Activated CD4-positive, alpha-beta memory T cell treated with anti-CD3 and anti-CD28 coated beads for 36 hours (primary cell): ENCODE results near the gene ZNF69. TPM values are rescaled to one million over a fixed set of nuclear protein-coding genes. Genes with fewer than 3 reads are reported as not detected.
"Not testable (repeated sequence)": the region's sequence is repeated elsewhere in the genome, so short reads cannot be mapped to it uniquely, and the experiment has no call there.

ENCODE experiments used
- CTCF ChIA-PET: fragments of 350-600 bp; sonication (Branson Sonifier 250); formaldehyde crosslinking; loops from one replicate; lab custom pipeline; 2021; ENCODE audit warnings: antibody characterized with exemption, inconsistent platforms; lab: Charles Lee
- POLR2A ChIA-PET: fragments of 350-600 bp; sonication (Branson Sonifier 250); formaldehyde crosslinking; loops from one replicate; lab custom pipeline; 2021; ENCODE audit warnings: antibody characterized with exemption; lab: Charles Lee
- DNase-seq: peaks from one replicate; pipeline ENCODE4 v3.0.0-alpha.2; 2020
- H3K27ac Mint-ChIP-seq: one replicate; pipeline ENCODE4 v1.8.0; 2021; ENCODE audit warnings: mixed read lengths
- H3K27me3 Mint-ChIP-seq: one replicate; pipeline ENCODE4 v1.8.0; 2021; ENCODE audit warnings: mixed read lengths
- H3K36me3 Mint-ChIP-seq: one replicate; pipeline ENCODE4 v1.8.0; 2021; ENCODE audit warnings: mixed read lengths
- H3K4me1 Mint-ChIP-seq: one replicate; pipeline ENCODE4 v1.8.0; 2021; ENCODE audit warnings: low read depth, mixed read lengths
- H3K4me3 Mint-ChIP-seq: one replicate; pipeline ENCODE4 v1.8.0; 2021; ENCODE audit warnings: mild to moderate bottlenecking, mixed read lengths
- H3K9me3 Mint-ChIP-seq: one replicate; pipeline ENCODE4 v1.8.0; 2021; ENCODE audit warnings: mixed read lengths
- intact Hi-C: fragments of 100-400 bp; cut with micrococcal nuclease; formaldehyde crosslinking; loops from one replicate; pipeline ENCODE4 v1.15.1; 2023
- total RNA-seq, 2 experiments: library from RNA; stranded (reverse); gene quantifications; one replicate each; pipeline ENCODE4 v1.2.3, GENCODE V29; 2021

Gene ZNF69
- 1 to 10 TPM in 1 of 2 experiments, under 1 TPM in 1; 0.94 to 1.5 TPM for total RNA-seq

GRCh38 chr19:11887611-11888531, at the start of gene ZNF69:
Gene ZNF69 (plus strand): TSS chr19:11887782. CDS start chr19:11887924, 142 bp downstream.
- CTCF ChIA-PET: no interaction called here
- peak within 1 kb of the TSS; percentile 83 for H3K4me3 Mint-ChIP-seq
- H3K36me3 Mint-ChIP-seq: peaks cover 2% of the 10 kb centered on the region
- POLR2A ChIA-PET: no interaction called here
- peaks cover 4% of the 10 kb centered on the region for H3K9me3 Mint-ChIP-seq
- peaks cover 17% of the 10 kb centered on the region for H3K4me1 Mint-ChIP-seq
- no peaks in the 10 kb centered on the region for H3K27me3 Mint-ChIP-seq
- intact Hi-C loops: no loop called here
- peak; percentile 68 for DNase-seq
- peak within 1 kb of the TSS; percentile 28 for H3K27ac Mint-ChIP-seq

- ChIA-PET CTCF (no interaction called here), POLR2A (no interaction called here)
- no peak overlapping the region for H3K27ac Mint-ChIP-seq
Observed at GRCh38 chr19:11843722-11844121, 43.9 kb upstream of the ZNF69 start.

DNA sequence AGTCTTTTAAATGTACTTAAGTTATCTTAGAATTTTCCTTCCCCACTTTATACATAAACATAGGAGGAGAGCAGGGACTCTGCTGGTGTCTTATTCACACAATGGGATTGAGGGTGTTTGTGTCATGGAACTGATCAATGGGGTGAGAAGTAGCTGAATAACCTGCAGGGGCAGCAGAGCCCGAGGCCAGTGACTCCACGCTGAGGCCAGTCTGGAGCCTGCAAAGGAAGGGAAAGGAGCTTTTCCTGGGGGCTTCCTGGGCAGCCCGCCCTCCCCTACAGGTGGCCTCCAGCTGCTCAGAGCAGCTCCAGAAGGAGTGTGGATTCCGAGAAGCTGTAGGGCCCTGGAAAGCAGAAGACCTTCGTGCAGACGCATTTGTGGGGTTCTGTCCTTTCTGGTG, 40.0 kb upstream of the ZNF69 start:
- H3K4me3 Mint-ChIP-seq, DNase-seq, H3K27me3 Mint-ChIP-seq, POLR2A ChIA-PET, H3K27ac Mint-ChIP-seq: not testable (repeated sequence)
- peaks cover 12% of the 10 kb centered on the region for H3K9me3 Mint-ChIP-seq
- peaks cover 15% of the 10 kb centered on the region for H3K36me3 Mint-ChIP-seq
- intact Hi-C loops: loop anchor here (1.0 to 2.0 kb wide), 2 partner anchors 33 to 109 kb away; partner anchors contain the start of genes ZNF440 and ZNF823
- CTCF ChIA-PET: interaction anchor here (1.4 kb wide), 1 partner anchor 116 kb away, joined by 3 read pairs; no protein-coding TSS in a partner anchor
- H3K4me1 Mint-ChIP-seq: peaks cover 20% of the 10 kb centered on the region

More at GRCh38 chr19:11843722-11844121, 43.9 kb upstream of the ZNF69 start:
- H3K27me3 Mint-ChIP-seq: no peaks in the 10 kb centered on the region
- DNase-seq: no peak
- intact Hi-C loops: no loop called here
- H3K4me1 Mint-ChIP-seq: peaks cover 10% of the 10 kb centered on the region
- H3K9me3 Mint-ChIP-seq: peaks cover 21% of the 10 kb centered on the region
- peaks cover 4% of the 10 kb centered on the region for H3K36me3 Mint-ChIP-seq
- H3K4me3 Mint-ChIP-seq: no peak overlapping the region

- no peak for DNase-seq
- peaks cover 20% of the 10 kb centered on the region for H3K4me1 Mint-ChIP-seq
- no peaks in the 10 kb centered on the region for H3K27me3 Mint-ChIP-seq
- peaks cover 11% of the 10 kb centered on the region for H3K9me3 Mint-ChIP-seq
- POLR2A ChIA-PET: interaction anchor here (0.6 kb wide), 1 partner anchor 81 kb away, joined by 3 read pairs; the partner anchor contains the start of gene ZNF441
- CTCF ChIA-PET: interaction anchor here (1.0 to 1.4 kb wide), 2 partner anchors 115 to 141 kb away, joined by 3 read pairs; no protein-coding TSS in a partner anchor
- no peak overlapping the region for H3K27ac Mint-ChIP-seq
- intact Hi-C loops: loop anchor here (1.0 to 2.0 kb wide), 2 partner anchors 33 to 110 kb away; partner anchors contain the start of genes ZNF440 and ZNF823
- H3K36me3 Mint-ChIP-seq: peaks cover 16% of the 10 kb centered on the region
- peak overlapping the region; percentile 83 for H3K4me3 Mint-ChIP-seq
Observed at GRCh38 chr19:11848200-11848593, 39.4 kb upstream of the ZNF69 start.

GRCh38 chr19:11848594-11849469, 38.8 kb upstream of the ZNF69 start, which contains the start of gene ZNF439:
Gene ZNF439 (plus strand): TSS chr19:11848726. CDS start chr19:11848868, 142 bp downstream.
- peak; percentile 94 for DNase-seq
- intact Hi-C loops: loop anchor here (1.0 to 2.0 kb wide), 2 partner anchors 34 to 111 kb away; partner anchors contain the start of genes ZNF440 and ZNF823
- Mint-ChIP-seq H3K9me3 (peaks cover 14% of the 10 kb centered on the region), H3K4me1 (peaks cover 17% of the 10 kb centered on the region), H3K36me3 (peaks cover 21% of the 10 kb centered on the region), H3K27ac (peak within 1 kb of the TSS; percentile 66), H3K4me3 (peak within 1 kb of the TSS; percentile 83), H3K27me3 (no peaks in the 10 kb centered on the region)
- ChIA-PET POLR2A (interaction anchor here (0.6 kb wide), 1 partner anchor 82 kb away, joined by 3 read pairs; the partner anchor contains the start of gene ZNF441), CTCF (interaction anchor here (1.0 to 1.4 kb wide), 2 partner anchors 115 to 140 kb away, joined by 3 read pairs; no protein-coding TSS in a partner anchor)

GRCh38 chr19:11850289-11850688, 37.3 kb upstream of the ZNF69 start:
- peaks cover 27% of the 10 kb centered on the region for H3K36me3 Mint-ChIP-seq
- POLR2A ChIA-PET, H3K27me3 Mint-ChIP-seq, H3K4me3 Mint-ChIP-seq, intact Hi-C loops, DNase-seq, CTCF ChIA-PET, H3K27ac Mint-ChIP-seq: not testable (repeated sequence)
- H3K4me1 Mint-ChIP-seq: peaks cover 17% of the 10 kb centered on the region
- peaks cover 22% of the 10 kb centered on the region for H3K9me3 Mint-ChIP-seq

DNA sequence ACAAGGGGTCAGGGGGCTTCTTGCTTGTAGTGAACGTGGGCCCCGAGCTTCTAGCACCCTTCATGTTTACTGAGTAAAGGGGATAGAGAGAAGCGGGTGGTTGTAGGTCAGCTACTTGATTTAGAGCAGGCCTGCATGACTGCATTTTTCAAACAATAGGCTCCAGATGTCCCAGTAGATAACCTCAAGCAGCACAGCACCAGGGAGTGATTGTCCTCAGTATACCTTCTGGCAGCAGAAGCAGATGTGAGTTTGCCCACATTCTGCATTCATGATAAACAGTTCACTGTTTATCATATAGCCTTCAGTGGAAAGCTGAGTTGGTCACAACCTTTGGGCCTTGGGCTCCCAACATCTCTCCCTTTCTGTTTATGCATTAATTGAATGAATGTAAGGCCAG, 34.2 kb upstream of the ZNF69 start:
- Mint-ChIP-seq H3K36me3 (peaks cover 45% of the 10 kb centered on the region), H3K9me3 (peaks cover 50% of the 10 kb centered on the region), H3K27me3 (no peaks in the 10 kb centered on the region), H3K4me1 (peaks cover 13% of the 10 kb centered on the region), H3K4me3 (no peak overlapping the region), H3K27ac (no peak overlapping the region)
- no peak for DNase-seq
- ChIA-PET CTCF (no interaction called here), POLR2A (no interaction called here)
- intact Hi-C loops: no loop called here

DNA sequence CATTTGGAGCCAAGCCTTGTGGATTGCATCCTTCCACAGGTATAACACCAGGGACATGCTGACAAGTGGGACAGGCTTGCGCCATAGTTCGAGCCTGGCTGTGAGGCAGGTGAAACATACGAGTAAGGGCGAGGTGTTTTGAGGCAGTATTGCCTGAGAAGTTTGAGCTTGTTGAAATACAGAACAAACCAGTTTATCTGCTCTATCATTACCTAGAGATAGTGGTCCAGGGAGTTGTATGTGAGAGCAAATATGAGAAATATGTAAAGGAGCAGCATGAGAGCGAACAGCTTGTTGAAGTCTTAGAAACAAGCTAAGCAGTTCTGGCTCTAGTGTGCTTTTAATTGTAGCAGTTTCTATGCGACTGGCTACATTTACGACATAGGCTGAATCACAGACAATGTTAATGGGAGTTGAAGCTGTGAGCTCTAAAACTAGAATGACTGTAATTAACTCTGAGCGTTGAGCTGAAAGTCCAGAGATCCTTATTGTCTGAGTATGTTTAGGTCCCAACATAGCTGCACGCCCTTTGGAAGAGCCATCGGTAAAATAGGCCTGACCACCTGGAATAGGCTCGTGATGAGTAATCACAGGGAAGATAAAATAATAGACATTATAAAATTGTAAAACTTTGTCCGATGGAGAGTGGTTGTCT, 30.9 kb upstream of the ZNF69 start:
- no peak for DNase-seq
- ChIA-PET CTCF (interaction anchor here (1.2 kb wide), 1 partner anchor 23 kb away, joined by 4 read pairs; no protein-coding TSS in a partner anchor), POLR2A (no interaction called here)

GRCh38 chr19:11860721-11861120, 26.9 kb upstream of the ZNF69 start:
- peaks cover 67% of the 10 kb centered on the region for H3K36me3 Mint-ChIP-seq
- no peaks in the 10 kb centered on the region for H3K27me3 Mint-ChIP-seq
- H3K9me3 Mint-ChIP-seq: peaks cover 92% of the 10 kb centered on the region
- CTCF ChIA-PET: no interaction called here
- intact Hi-C loops: no loop called here
- POLR2A ChIA-PET: no interaction called here
- no peak overlapping the region for H3K4me3 Mint-ChIP-seq
- no peak overlapping the region for H3K27ac Mint-ChIP-seq
- no peak for DNase-seq
- no peaks in the 10 kb centered on the region for H3K4me1 Mint-ChIP-seq

More for the DNA sequence above, 30.9 kb upstream of the ZNF69 start:
- Mint-ChIP-seq H3K27ac (no peak overlapping the region), H3K4me1 (no peaks in the 10 kb centered on the region), H3K9me3 (peaks cover 77% of the 10 kb centered on the region), H3K36me3 (peaks cover 51% of the 10 kb centered on the region), H3K4me3 (no peak overlapping the region), H3K27me3 (no peaks in the 10 kb centered on the region)
- intact Hi-C loops: no loop called here

DNA sequence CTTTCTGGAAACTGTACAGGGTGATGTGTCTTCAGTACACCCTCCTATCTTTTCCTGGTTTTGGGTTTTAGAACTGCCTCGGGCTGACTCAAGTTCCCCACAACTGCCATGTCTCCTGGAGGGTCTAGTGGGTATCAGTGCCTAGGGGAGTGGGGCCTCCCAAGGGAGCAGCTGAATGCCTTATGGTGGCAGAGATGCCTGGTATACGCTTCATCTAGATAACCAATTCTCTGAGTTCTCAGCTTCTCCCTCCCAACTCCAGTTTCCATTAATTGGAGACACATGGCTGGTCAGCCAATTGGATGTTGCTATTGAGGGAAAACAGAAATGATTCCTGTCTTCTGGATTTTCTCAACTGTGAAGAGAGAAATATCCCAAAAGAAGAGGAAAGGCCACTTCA, 26.3 kb upstream of the ZNF69 start:
- CTCF ChIA-PET: no interaction called here
- no peak for DNase-seq
- POLR2A ChIA-PET: no interaction called here
- no peak overlapping the region for H3K4me3 Mint-ChIP-seq
- intact Hi-C loops: no loop called here
- peaks cover 67% of the 10 kb centered on the region for H3K36me3 Mint-ChIP-seq
- H3K9me3 Mint-ChIP-seq: peaks cover 90% of the 10 kb centered on the region
- no peak overlapping the region for H3K27ac Mint-ChIP-seq
- H3K27me3 Mint-ChIP-seq: no peaks in the 10 kb centered on the region
- H3K4me1 Mint-ChIP-seq: no peaks in the 10 kb centered on the region

DNA sequence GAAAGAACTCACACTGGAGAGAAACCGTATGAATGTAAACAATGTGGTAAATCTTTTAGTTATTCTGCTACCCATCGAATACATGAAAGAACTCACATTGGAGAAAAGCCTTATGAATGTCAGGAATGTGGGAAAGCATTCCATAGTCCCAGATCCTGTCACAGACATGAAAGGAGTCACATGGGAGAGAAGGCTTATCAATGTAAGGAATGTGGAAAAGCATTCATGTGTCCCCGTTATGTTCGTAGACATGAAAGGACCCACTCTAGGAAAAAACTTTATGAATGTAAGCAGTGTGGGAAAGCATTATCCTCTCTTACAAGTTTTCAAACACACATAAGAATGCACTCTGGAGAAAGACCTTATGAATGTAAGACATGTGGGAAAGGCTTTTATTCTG, 19.8 kb upstream of the ZNF69 start:
- H3K36me3 Mint-ChIP-seq: peaks cover 70% of the 10 kb centered on the region
- DNase-seq, H3K27me3 Mint-ChIP-seq, H3K4me3 Mint-ChIP-seq, POLR2A ChIA-PET, H3K27ac Mint-ChIP-seq, CTCF ChIA-PET, intact Hi-C loops, H3K4me1 Mint-ChIP-seq: not testable (repeated sequence)
- H3K9me3 Mint-ChIP-seq: peaks cover 80% of the 10 kb centered on the region
